ENCODE data around the gene HLF. TPM values are rescaled to one million over a fixed set of nuclear protein-coding genes. Genes with fewer than 3 reads are reported as not detected.
A peak's percentile ranks its signal among the peaks of the same experiment; 100 is the strongest.

The HLF gene
- total and polyA plus RNA-seq, 9 donors: 28.0 to 106 (median 40.8) TPM

DNA sequence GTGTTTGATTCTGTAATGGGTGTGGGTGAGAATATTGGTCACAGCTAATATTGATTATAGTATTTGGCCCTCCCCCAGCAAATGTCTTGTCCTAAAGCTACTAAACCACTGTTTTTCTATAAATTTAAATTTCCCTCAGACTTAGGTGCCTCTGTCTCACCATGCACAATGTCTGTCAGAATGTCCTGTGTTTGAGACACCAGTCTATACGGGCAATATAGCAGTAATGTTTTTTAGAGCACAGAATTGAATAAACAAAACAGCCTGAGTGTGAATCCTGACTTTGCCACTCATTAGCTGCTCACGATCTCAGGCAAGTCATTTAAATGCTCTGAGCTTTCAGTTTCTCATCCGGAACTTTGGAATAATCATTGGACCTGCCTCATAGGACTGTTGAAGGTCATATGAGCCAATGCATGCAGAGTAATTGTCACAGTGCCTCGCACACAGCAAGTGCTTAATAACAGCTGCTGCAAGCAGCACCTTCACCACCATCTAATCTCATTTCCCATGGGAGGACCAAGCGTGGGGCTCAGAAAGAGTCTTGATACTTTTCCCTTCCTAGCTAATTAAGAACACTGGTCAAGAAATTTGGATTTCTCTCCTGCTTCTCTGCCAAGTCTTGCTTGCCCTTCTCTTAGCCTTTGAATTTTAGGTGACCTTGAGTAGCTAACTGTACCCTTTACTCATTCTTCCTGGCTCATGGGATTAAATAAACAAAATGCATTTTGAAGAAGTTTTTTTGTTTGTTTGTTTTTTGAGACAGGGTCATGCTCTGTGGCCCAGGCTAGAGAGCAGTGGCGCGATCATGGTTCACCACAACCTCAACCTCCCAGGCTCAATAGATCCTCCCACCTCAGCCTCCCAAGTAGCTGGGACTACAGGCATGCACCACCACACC lies 9.8 kb downstream of the HLF start:
- peak overlapping the region; percentile 17 to 43 for H3K27ac ChIP-seq
- no peak overlapping the region for H3K4me3 ChIP-seq
- 53 to 68% (median 61%) methylated on average over 7 of the region's 7 CpGs for WGBS, 3 donors
- H3K4me1 ChIP-seq (ENCODE audit: insufficient read depth): peaks cover 39% of the 10 kb centered on the region
- intact Hi-C loops (cut with DNase I): no loop called here
- H3K9me3 ChIP-seq: no peaks in the 10 kb centered on the region
- no peaks in the 10 kb centered on the region for H3K27me3 ChIP-seq
- no peak for DNase-seq
- no peaks in the 10 kb centered on the region for H3K36me3 ChIP-seq
- no peak for TF ChIP-seq POLR2A (IDR thresholded peaks at IDR 0.05)
- no peak for TF ChIP-seq EP300 (IDR thresholded peaks at IDR 0.05)
- TF ChIP-seq, protein P1, sequence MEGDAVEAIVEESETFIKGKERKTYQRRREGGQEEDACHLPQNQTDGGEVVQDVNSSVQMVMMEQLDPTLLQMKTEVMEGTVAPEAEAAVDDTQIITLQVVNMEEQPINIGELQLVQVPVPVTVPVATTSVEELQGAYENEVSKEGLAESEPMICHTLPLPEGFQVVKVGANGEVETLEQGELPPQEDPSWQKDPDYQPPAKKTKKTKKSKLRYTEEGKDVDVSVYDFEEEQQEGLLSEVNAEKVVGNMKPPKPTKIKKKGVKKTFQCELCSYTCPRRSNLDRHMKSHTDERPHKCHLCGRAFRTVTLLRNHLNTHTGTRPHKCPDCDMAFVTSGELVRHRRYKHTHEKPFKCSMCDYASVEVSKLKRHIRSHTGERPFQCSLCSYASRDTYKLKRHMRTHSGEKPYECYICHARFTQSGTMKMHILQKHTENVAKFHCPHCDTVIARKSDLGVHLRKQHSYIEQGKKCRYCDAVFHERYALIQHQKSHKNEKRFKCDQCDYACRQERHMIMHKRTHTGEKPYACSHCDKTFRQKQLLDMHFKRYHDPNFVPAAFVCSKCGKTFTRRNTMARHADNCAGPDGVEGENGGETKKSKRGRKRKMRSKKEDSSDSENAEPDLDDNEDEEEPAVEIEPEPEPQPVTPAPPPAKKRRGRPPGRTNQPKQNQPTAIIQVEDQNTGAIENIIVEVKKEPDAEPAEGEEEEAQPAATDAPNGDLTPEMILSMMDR (IDR thresholded peaks at IDR 0.05): no peak

DNA sequence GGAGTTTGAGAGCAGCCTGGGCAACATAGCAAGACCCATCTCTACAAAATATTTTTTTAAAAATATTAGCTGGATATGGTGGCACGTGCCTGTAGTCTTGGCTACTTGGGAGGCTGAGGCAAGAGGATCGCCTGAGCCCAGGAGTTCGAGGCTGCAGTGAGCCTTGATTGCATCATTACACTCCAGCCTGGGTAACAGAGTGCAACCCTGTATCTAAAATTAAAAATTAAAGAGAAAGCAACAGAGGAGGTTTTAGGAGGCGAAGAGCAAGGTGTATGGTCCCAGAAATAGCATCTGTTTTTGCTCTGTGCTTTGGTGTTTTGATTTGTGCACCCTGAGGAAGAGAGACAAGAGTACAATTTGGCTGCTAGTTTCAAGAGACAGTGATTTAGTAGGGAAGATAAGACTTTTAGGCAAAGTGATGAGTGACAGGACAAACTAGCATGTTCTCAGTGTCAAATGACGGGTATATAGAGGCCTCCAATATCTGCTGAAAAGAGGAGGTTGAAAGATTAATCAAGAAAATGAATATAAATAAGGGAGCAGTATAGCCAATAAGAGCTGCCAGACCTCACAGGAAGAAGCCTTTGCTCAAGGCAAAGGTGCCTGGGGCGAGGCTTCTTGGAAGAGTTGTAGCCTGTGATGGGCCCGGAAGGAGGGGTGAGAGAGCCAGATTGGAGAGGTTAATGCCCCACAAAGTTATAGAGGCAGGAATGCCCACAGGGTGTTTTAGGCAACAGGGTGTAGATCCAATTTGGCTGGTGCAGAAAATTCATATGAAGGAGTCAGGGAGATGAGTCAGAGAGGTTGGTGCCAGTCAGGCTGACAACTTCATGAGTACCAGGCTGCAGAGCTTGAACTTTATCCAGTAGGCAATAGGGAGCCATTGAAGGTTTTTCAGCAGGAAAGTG lies 11.4 kb downstream of the HLF start:
- WGBS, 3 donors: 57 to 65% (median 60%) methylated on average over 7 of the region's 7 CpGs
- Histone ChIP-seq H3K4me3 (no peak overlapping the region), H3K9me3 (no peaks in the 10 kb centered on the region), H3K27me3 (no peaks in the 10 kb centered on the region), H3K4me1 (ENCODE audit: insufficient read depth) (peaks cover 40% of the 10 kb centered on the region), H3K27ac (peak overlapping the region; percentile 17 to 51), H3K36me3 (no peaks in the 10 kb centered on the region)
- intact Hi-C loops (cut with DNase I): no loop called here
- peak in 2 of 5 donors; percentile 32 to 38 for DNase-seq
- TF ChIP-seq, protein P1 (IDR thresholded peaks at IDR 0.05): no peak
- TF ChIP-seq EP300 (IDR thresholded peaks at IDR 0.05) (no peak), POLR2A (IDR thresholded peaks at IDR 0.05) (no peak)

DNA sequence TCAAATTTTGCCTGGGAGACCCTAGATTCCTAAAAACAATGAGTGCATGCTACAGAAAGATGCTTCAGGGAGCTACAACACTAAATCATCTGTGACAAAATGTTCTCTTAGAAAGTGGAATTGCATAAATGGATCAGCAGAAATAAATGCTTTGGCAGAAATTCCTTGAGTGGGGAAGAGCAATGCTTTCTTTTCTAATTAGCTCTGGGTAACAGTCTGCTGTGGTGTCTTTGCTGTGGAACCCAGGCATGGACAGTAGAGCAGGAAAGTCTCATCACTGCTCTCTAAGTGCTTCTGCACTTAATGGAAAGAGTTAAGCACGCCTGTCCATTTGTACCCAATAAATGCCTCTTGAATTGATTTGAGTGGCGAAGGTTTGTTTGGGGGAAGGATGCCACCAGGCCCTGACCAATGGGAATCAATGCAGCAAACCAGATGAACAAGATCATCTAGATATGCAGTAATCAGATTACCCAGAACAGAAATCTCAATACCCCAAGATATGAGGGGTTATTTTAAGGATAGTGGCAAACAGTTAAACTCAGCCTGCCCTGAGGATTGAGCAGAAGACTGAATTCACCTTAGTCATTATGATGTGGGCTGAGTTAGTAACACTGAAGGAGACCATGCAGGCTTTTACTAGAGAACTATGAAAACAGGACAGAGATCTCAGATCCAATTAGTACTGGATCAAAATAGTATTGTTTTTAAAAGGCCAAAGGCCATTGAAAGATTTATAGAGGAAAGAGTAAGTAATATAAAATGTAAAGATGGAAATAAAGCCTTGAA lies 13.6 kb downstream of the HLF start:
- Histone ChIP-seq H3K4me1 (ENCODE audit: insufficient read depth) (peaks cover 48% of the 10 kb centered on the region), H3K27ac (no peak overlapping the region), H3K4me3 (no peak overlapping the region), H3K9me3 (no peaks in the 10 kb centered on the region), H3K36me3 (no peaks in the 10 kb centered on the region), H3K27me3 (no peaks in the 10 kb centered on the region)
- WGBS, 3 donors: 75 to 88% (median 83%) methylated on average over 2 of the region's 2 CpGs
- intact Hi-C loops (cut with DNase I): no loop called here
- DNase-seq: no peak
- no peak for TF ChIP-seq POLR2A (IDR thresholded peaks at IDR 0.05)
- TF ChIP-seq EP300 (IDR thresholded peaks at IDR 0.05): no peak
- TF ChIP-seq, protein P1 (IDR thresholded peaks at IDR 0.05): no peak

DNA sequence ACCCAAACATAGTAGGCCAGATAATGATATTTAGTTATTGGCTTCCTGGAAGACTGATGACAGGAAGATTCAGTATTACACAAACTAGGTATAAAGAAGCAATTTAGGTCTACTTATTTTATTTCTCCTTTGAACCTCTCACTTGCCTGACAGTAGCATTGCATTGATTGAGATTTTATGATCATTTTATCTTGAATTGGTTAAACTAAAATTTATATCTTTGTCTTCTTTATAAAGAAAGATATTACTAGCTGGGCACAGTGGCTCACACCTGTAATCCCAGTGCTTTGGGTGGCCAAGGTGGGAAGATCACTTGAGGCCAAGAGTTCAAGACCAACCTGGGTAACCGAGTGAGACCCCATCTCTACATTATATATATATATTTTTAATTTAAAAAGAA lies 14.4 kb downstream of the HLF start:
- WGBS, 3 donors: 93 to 100% (median 94%) methylated on average over 1 of the region's 1 CpG

More for the DNA sequence above, 14.4 kb downstream of the HLF start:
- no peak overlapping the region for H3K27ac ChIP-seq
- intact Hi-C loops (cut with DNase I): no loop called here
- no peak overlapping the region for H3K4me3 ChIP-seq
- H3K36me3 ChIP-seq: no peaks in the 10 kb centered on the region
- TF ChIP-seq EP300 (IDR thresholded peaks at IDR 0.05) (no peak), POLR2A (IDR thresholded peaks at IDR 0.05) (no peak)
- no peak for DNase-seq
- peaks cover 48% of the 10 kb centered on the region for H3K4me1 ChIP-seq (ENCODE audit: insufficient read depth)
- no peaks in the 10 kb centered on the region for H3K9me3 ChIP-seq
- H3K27me3 ChIP-seq: no peaks in the 10 kb centered on the region

Measured in ovary (tissue), 9 donors.